Smooth muscle cell of the brain vasculature (primary cell): ENCODE measurements around the gene MALL.
"Not testable (repeated sequence)": the region's sequence is repeated elsewhere in the genome, so short reads cannot be mapped to it uniquely, and the experiment has no call there.

Source experiments
- DNase-seq: peaks from one replicate; pipeline ENCODE4 v3.0.0-alpha.2; 2012; ENCODE audit warnings: low read depth, low spot score

Gene MALL

GRCh38 chr2:110099038-110099425, 16.6 kb downstream of the MALL start:
- no peak for DNase-seq

GRCh38 chr2:110097506-110098220, 18.0 kb downstream of the MALL start:
- no peak for DNase-seq

GRCh38 chr2:110095994-110096633, 19.5 kb downstream of the MALL start:
- DNase-seq: no peak

- not testable (repeated sequence) for DNase-seq
These were observed 20.6 kb downstream of the MALL start for GRCh38 chr2:110094884-110095534.

- not testable (repeated sequence) for DNase-seq
These were observed 21.7 kb downstream of the MALL start for GRCh38 chr2:110093924-110094323.

- DNase-seq: not testable (repeated sequence)
These were observed 25.5 kb downstream of the MALL start for GRCh38 chr2:110090164-110090563.

- not testable (repeated sequence) for DNase-seq
These were observed 31.9 kb downstream of the MALL start for GRCh38 chr2:110083757-110084156.

GRCh38 chr2:110083162-110083561, 32.5 kb downstream of the MALL start:
- DNase-seq: not testable (repeated sequence)

- not testable (repeated sequence) for DNase-seq
These were observed 37.5 kb downstream of the MALL start for GRCh38 chr2:110078104-110078503.

- not testable (repeated sequence) for DNase-seq
These were observed 39.7 kb downstream of the MALL start for GRCh38 chr2:110075896-110076295.

GRCh38 chr2:110069869-110070268, 45.8 kb downstream of the MALL start:
- DNase-seq: not testable (repeated sequence)

GRCh38 chr2:110068153-110068552, 47.5 kb downstream of the MALL start:
- DNase-seq: not testable (repeated sequence)

- DNase-seq: not testable (repeated sequence)
These were observed 53.3 kb downstream of the MALL start for GRCh38 chr2:110062332-110062731.

GRCh38 chr2:110060550-110060949, 55.1 kb downstream of the MALL start:
- not testable (repeated sequence) for DNase-seq

GRCh38 chr2:110059694-110060358, 55.8 kb downstream of the MALL start:
- DNase-seq: not testable (repeated sequence)

GRCh38 chr2:110059009-110059693, 56.5 kb downstream of the MALL start:
- DNase-seq: not testable (repeated sequence)

GRCh38 chr2:110058034-110058433, 57.6 kb downstream of the MALL start:
- not testable (repeated sequence) for DNase-seq

- not testable (repeated sequence) for DNase-seq
These were observed 59.7 kb downstream of the MALL start for GRCh38 chr2:110055819-110056408.

- DNase-seq: not testable (repeated sequence)
These were observed 60.9 kb downstream of the MALL start for GRCh38 chr2:110054521-110055407.

- not testable (repeated sequence) for DNase-seq
These were observed 61.9 kb downstream of the MALL start for GRCh38 chr2:110053688-110054087.
